NT2/D1 (cell line): ENCODE measurements around the gene GPM6B.

Source experiments
- DNase-seq: peaks from one replicate; pipeline ENCODE4 v3.0.0-alpha.2; 2011; ENCODE audit warnings: low read depth, low spot score
- H3K27me3 ChIP-seq: 2 replicates; pipeline ENCODE4 v1.6.0; 2011; ENCODE audit warnings: mild to moderate bottlenecking; ENCODE audit not compliant: insufficient read length, insufficient read depth
- H3K36me3 ChIP-seq: 2 replicates; pipeline ENCODE4 v1.6.1; 2011; ENCODE audit warnings: mild to moderate bottlenecking, low read length, mixed read lengths; ENCODE audit not compliant: insufficient read depth, insufficient read length
- H3K4me1 ChIP-seq: 2 replicates; pipeline ENCODE4 v1.5.1; 2011; ENCODE audit not compliant: insufficient read depth, insufficient read length
- H3K4me3 ChIP-seq: 2 replicates; pipeline ENCODE4 v1.5.1; 2011; ENCODE audit warnings: low read depth; ENCODE audit not compliant: insufficient read length
- H3K9ac ChIP-seq: 2 replicates; pipeline ENCODE4 v1.6.0; 2011; ENCODE audit warnings: low read depth; ENCODE audit not compliant: insufficient read length
- H3K9me3 ChIP-seq: 2 replicates; pipeline ENCODE4 v1.5.1; 2011; ENCODE audit warnings: mild to moderate bottlenecking, low read length; ENCODE audit not compliant: insufficient read depth
- SUZ12 ChIP-seq: IDR thresholded peaks from 2 replicates; pipeline ENCODE4 v1.6.1; 2011; ENCODE audit not compliant: insufficient read length, insufficient read depth; ENCODE audit errors: extremely low read depth
- YY1 ChIP-seq: IDR thresholded peaks from 2 replicates; pipeline ENCODE4 v1.6.1; 2011; ENCODE audit not compliant: insufficient read length, insufficient read depth
- ZNF274 ChIP-seq: IDR thresholded peaks from 2 replicates; pipeline ENCODE4 v1.6.1; 2011; ENCODE audit warnings: mild to moderate bottlenecking, low read depth, low read length

GPM6B gene

GRCh38 chrX:13834355-13834754, 17.5 kb upstream of the GPM6B start:
- Histone ChIP-seq H3K4me3 (no peak overlapping the region), H3K27me3 (no peaks in the 10 kb centered on the region), H3K36me3 (no peaks in the 10 kb centered on the region), H3K9ac (no peak overlapping the region), H3K9me3 (no peaks in the 10 kb centered on the region), H3K4me1 (no peaks in the 10 kb centered on the region)
- TF ChIP-seq SUZ12: no peak
- DNase-seq: no peak

- Histone ChIP-seq H3K4me1 (no peaks in the 10 kb centered on the region), H3K9ac (no peak overlapping the region), H3K36me3 (no peaks in the 10 kb centered on the region), H3K4me3 (no peak overlapping the region), H3K27me3 (no peaks in the 10 kb centered on the region), H3K9me3 (no peaks in the 10 kb centered on the region)
- DNase-seq: no peak
- no peak for TF ChIP-seq ZNF274
- no peak for TF ChIP-seq SUZ12
- TF ChIP-seq YY1: no peak
Observed at GRCh38 chrX:13829983-13830382, 13.1 kb upstream of the GPM6B start.

DNA sequence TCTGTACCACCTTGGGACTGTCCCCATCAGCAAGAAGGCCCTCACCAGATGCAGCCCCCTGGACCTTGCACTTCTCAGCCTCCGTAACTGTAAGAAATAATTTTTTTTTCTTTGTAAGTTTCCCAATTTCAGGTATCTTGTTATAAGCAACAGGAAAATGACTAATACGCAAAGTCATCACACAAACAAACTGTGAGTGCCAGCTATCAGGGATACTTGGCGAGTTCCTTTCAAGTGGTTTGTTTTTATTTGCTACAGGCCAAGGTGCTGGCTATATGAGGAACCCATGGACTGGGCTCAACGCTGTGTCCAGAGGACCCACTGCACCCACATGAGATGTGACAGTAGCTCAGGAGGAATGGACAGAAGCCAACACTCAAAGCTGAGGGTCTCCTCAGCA, 11.5 kb upstream of the GPM6B start:
- DNase-seq: no peak
- H3K36me3 ChIP-seq: no peaks in the 10 kb centered on the region
- H3K4me3 ChIP-seq: no peak overlapping the region
- H3K9me3 ChIP-seq: no peaks in the 10 kb centered on the region
- H3K27me3 ChIP-seq: no peaks in the 10 kb centered on the region
- H3K9ac ChIP-seq: no peak overlapping the region
- H3K4me1 ChIP-seq: no peaks in the 10 kb centered on the region
- TF ChIP-seq SUZ12 (no peak), ZNF274 (no peak), YY1 (no peak)

- DNase-seq: no peak
- H3K4me3 ChIP-seq: no peak overlapping the region
- no peak overlapping the region for H3K9ac ChIP-seq
- TF ChIP-seq YY1: no peak
- TF ChIP-seq ZNF274: no peak
- no peak for TF ChIP-seq SUZ12
- H3K36me3 ChIP-seq: no peaks in the 10 kb centered on the region
- H3K4me1 ChIP-seq: no peaks in the 10 kb centered on the region
- no peaks in the 10 kb centered on the region for H3K9me3 ChIP-seq
- H3K27me3 ChIP-seq: no peaks in the 10 kb centered on the region
Observed at GRCh38 chrX:13827298-13828090, 10.6 kb upstream of the GPM6B start.

- H3K4me1 ChIP-seq: no peaks in the 10 kb centered on the region
- no peak overlapping the region for H3K9ac ChIP-seq
- no peak for DNase-seq
- TF ChIP-seq SUZ12 (no peak), ZNF274 (no peak)
- no peak overlapping the region for H3K4me3 ChIP-seq
- H3K27me3 ChIP-seq: no peaks in the 10 kb centered on the region
- no peaks in the 10 kb centered on the region for H3K36me3 ChIP-seq
- no peaks in the 10 kb centered on the region for H3K9me3 ChIP-seq
Observed at GRCh38 chrX:13826770-13827169, 9.9 kb upstream of the GPM6B start.

DNA sequence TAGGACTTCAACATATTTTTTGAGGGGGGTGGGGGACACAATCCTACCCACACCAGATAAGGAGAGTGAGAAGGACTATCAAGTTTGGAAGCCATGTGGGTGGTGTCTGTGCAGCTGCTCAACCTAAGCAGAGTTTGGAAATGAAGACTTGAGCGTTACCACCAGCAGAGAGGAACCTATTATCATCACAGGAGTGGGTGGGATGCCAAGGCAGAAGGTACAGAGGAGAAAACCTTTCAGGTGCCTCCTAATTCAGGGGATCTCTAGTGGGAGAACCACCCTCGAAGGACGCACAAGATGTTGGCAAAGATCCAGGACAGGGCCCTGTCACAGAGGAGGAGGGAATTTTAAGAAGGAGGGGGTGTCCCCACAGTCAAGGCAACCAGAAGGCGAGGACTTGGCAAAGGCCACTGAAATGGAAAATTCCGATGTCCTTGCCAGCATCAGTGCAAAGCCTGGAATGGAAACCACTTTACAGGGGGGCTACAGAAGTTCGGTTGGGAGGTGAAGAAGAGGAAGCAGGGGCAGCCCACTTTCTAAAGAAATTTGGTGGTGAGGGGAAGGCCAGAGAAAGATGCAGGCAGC, 8.4 kb upstream of the GPM6B start:
- Histone ChIP-seq H3K27me3 (no peaks in the 10 kb centered on the region), H3K4me3 (no peak overlapping the region), H3K4me1 (no peaks in the 10 kb centered on the region), H3K36me3 (no peaks in the 10 kb centered on the region), H3K9ac (no peak overlapping the region), H3K9me3 (no peaks in the 10 kb centered on the region)
- no peak for TF ChIP-seq YY1
- TF ChIP-seq SUZ12: no peak
- TF ChIP-seq ZNF274: no peak
- DNase-seq: no peak

DNA sequence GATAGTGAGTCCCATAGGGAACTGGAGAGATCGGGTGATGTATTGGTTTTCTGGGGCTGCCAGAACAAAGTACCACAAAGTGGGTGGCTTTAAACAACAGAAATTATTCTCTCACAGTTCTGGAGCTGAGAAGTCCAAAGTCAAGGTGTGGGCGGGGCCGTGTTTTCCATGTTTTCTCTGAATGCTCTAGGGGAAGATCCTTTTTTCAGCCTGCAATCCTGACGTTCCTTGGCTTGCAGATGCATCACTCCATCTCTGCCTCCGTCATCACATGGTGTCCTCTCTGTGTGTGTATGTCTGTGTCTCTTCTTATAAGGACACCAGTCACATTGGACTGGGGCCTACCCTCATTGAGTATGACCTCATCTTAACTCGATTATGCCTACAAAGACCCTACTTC, 7.9 kb upstream of the GPM6B start:
- no peak for DNase-seq
- Histone ChIP-seq H3K4me3 (no peak overlapping the region), H3K9ac (no peak overlapping the region), H3K4me1 (no peaks in the 10 kb centered on the region), H3K9me3 (no peaks in the 10 kb centered on the region), H3K36me3 (no peaks in the 10 kb centered on the region), H3K27me3 (no peaks in the 10 kb centered on the region)
- TF ChIP-seq SUZ12: no peak
- no peak for TF ChIP-seq YY1
- no peak for TF ChIP-seq ZNF274
